BE2C (cell line): ENCODE results near the gene AAK1.

Source experiments
- DNase-seq: peaks from one replicate; pipeline ENCODE4 v3.0.0-alpha.2; 2020
- H3K27me3 ChIP-seq: fragments of 250-450 bp; sonication (Bioruptor Pico); 2 replicates; pipeline ENCODE4 v1.5.1; 2020; ENCODE audit warnings: mild to moderate bottlenecking
- H3K36me3 ChIP-seq: fragments of 250-450 bp; sonication (Bioruptor Pico); 2 replicates; pipeline ENCODE4 v1.5.1; 2020; ENCODE audit warnings: mild to moderate bottlenecking
- H3K4me1 ChIP-seq: fragments of 250-450 bp; sonication (Bioruptor Pico); 2 replicates; pipeline ENCODE4 v1.5.1; 2020
- H3K4me3 ChIP-seq: 2 replicates; pipeline ENCODE4 v1.5.1; 2011; ENCODE audit warnings: low read depth, low read length
- H3K9me3 ChIP-seq: fragments of 250-450 bp; sonication (Bioruptor Pico); 2 replicates; pipeline ENCODE4 v1.5.1; 2020
- CTCF ChIP-seq: IDR thresholded peaks from 2 replicates; pipeline ENCODE4 v1.5.1; 2012; ENCODE audit warnings: mild to moderate bottlenecking, low read depth, low read length

AAK1 gene

GRCh38 chr2:69641887-69642708 lies 1.4 kb downstream of the AAK1 start:
- no peak for DNase-seq
- no peaks in the 10 kb centered on the region for H3K36me3 ChIP-seq
- H3K4me1 ChIP-seq = no peaks in the 10 kb centered on the region
- no peak for TF ChIP-seq CTCF
- no peaks in the 10 kb centered on the region for H3K9me3 ChIP-seq
- H3K4me3 ChIP-seq = peak overlapping the region; percentile 79
- no peaks in the 10 kb centered on the region for H3K27me3 ChIP-seq

GRCh38 chr2:69641471-69641870 lies 2.1 kb downstream of the AAK1 start:
- Histone ChIP-seq H3K4me3 (peak overlapping the region; percentile 79), H3K9me3 (no peaks in the 10 kb centered on the region), H3K27me3 (no peaks in the 10 kb centered on the region), H3K36me3 (no peaks in the 10 kb centered on the region), H3K4me1 (no peaks in the 10 kb centered on the region)
- no peak for DNase-seq
- no peak for TF ChIP-seq CTCF

- H3K27me3 ChIP-seq = no peaks in the 10 kb centered on the region
- DNase-seq = no peak
- no peak overlapping the region for H3K4me3 ChIP-seq
- no peaks in the 10 kb centered on the region for H3K36me3 ChIP-seq
- TF ChIP-seq CTCF = no peak
- H3K9me3 ChIP-seq = no peaks in the 10 kb centered on the region
- H3K4me1 ChIP-seq = no peaks in the 10 kb centered on the region
Observed at GRCh38 chr2:69639266-69639665, 4.3 kb downstream of the AAK1 start.

- H3K9me3 ChIP-seq = no peaks in the 10 kb centered on the region
- no peak overlapping the region for H3K4me3 ChIP-seq
- DNase-seq = no peak
- no peak for TF ChIP-seq CTCF
- no peaks in the 10 kb centered on the region for H3K27me3 ChIP-seq
- H3K36me3 ChIP-seq = no peaks in the 10 kb centered on the region
- H3K4me1 ChIP-seq = no peaks in the 10 kb centered on the region
Observed at GRCh38 chr2:69638630-69639029, 4.9 kb downstream of the AAK1 start.

- Histone ChIP-seq H3K9me3 (no peaks in the 10 kb centered on the region), H3K36me3 (no peaks in the 10 kb centered on the region), H3K27me3 (no peaks in the 10 kb centered on the region), H3K4me1 (no peaks in the 10 kb centered on the region), H3K4me3 (no peak overlapping the region)
- no peak for DNase-seq
- TF ChIP-seq CTCF = no peak
Observed at GRCh38 chr2:69637923-69638322, 5.6 kb downstream of the AAK1 start.

- H3K27me3 ChIP-seq = no peaks in the 10 kb centered on the region
- no peak overlapping the region for H3K4me3 ChIP-seq
- no peaks in the 10 kb centered on the region for H3K4me1 ChIP-seq
- H3K9me3 ChIP-seq = no peaks in the 10 kb centered on the region
- DNase-seq = no peak
- no peak for TF ChIP-seq CTCF
- H3K36me3 ChIP-seq = no peaks in the 10 kb centered on the region
Observed at GRCh38 chr2:69636395-69636794, 7.1 kb downstream of the AAK1 start.
